ENCODE data around the gene GATAD1. TPM values are rescaled to one million over a fixed set of nuclear protein-coding genes. Genes with fewer than 3 reads are reported as not detected.

GATAD1 gene
- total and polyA plus RNA-seq, 2 experiments from 2014 or later, result 15.4 to 30.8 TPM

- Mint-ChIP-seq H3K27me3 (ENCODE audit: insufficient read depth, low read depth, poor library complexity) (peaks cover 3% of the 10 kb centered on the region), H3K9me3 (no peaks in the 10 kb centered on the region), H3K36me3 (ENCODE audit: low read depth) (no peaks in the 10 kb centered on the region), H3K27ac (no peak overlapping the region), H3K4me3 (no peak overlapping the region), H3K4me1 (peaks cover 2% of the 10 kb centered on the region; the same call in 1 of the 3 replicates)
- Histone ChIP-seq H3K27ac (ENCODE audit: low read depth) (no peak overlapping the region), H3K9me2 (ENCODE audit: insufficient read depth) (no peaks in the 10 kb centered on the region), H3K4me1 (ENCODE audit: insufficient read depth) (0 out of 2 replicates have a peak, but pooled peaks cover 6% of the 10 kb centered on the region), H3F3A (replicated peaks; ENCODE audit: low read depth) (no peaks in the 10 kb centered on the region), H3K79me2 (replicated peaks; ENCODE audit: insufficient read depth) (no peaks in the 10 kb centered on the region), H3K4me3 (no peak overlapping the region), H3K27me3 (ENCODE audit: insufficient read depth) (no peaks in the 10 kb centered on the region), H3K4me2 (no peak overlapping the region), H3K36me3 (ENCODE audit: insufficient read depth) (no peaks in the 10 kb centered on the region), H2AFZ (peak overlapping the region; percentile 57; the same call in 1 of the 2 replicates), H4K20me1 (replicated peaks; ENCODE audit: insufficient read depth) (no peaks in the 10 kb centered on the region)
- TF ChIP-seq CTCF (conservative IDR thresholded peaks at IDR 0.05; ENCODE audit: low read depth in 2 of 2) (peak; percentile 46 to 87), CREB1 (CRISPR knock-in tag; IDR thresholded peaks at IDR 0.05; ENCODE audit: low read depth) (no peak)
- ATAC-seq, result peak; percentile 76
- peak; percentile 66 for DNase-seq (ENCODE audit: low spot score)
Observed at GRCh38 chr7:92417913-92418312, 29.4 kb upstream of the GATAD1 start.

- no peak overlapping the region for H3K4me3 ChIP-seq
- ATAC-seq, result no peak
- H3K4me2 ChIP-seq, result no peak overlapping the region
- H3K36me3 ChIP-seq (ENCODE audit: insufficient read depth), result no peaks in the 10 kb centered on the region
- Mint-ChIP-seq H3K4me1 (peaks cover 16% of the 10 kb centered on the region), H3K27ac (no peak overlapping the region), H3K4me3 (no peak overlapping the region), H3K9me3 (no peaks in the 10 kb centered on the region), H3K27me3 (ENCODE audit: insufficient read depth, low read depth, poor library complexity) (peaks cover 9% of the 10 kb centered on the region), H3K36me3 (ENCODE audit: low read depth) (no peaks in the 10 kb centered on the region)
- H3K79me2 ChIP-seq (replicated peaks; ENCODE audit: insufficient read depth), result no peaks in the 10 kb centered on the region
- H2AFZ ChIP-seq, result peak overlapping the region; percentile 72
- H3K27me3 ChIP-seq (ENCODE audit: insufficient read depth), result no peaks in the 10 kb centered on the region
- peaks cover 6% of the 10 kb centered on the region for H3K4me1 ChIP-seq (ENCODE audit: insufficient read depth)
- no peak for DNase-seq (ENCODE audit: low spot score)
- no peak overlapping the region for H3K27ac ChIP-seq (ENCODE audit: low read depth)
- no peaks in the 10 kb centered on the region for H3K9me2 ChIP-seq (ENCODE audit: insufficient read depth)
- no peaks in the 10 kb centered on the region for H4K20me1 ChIP-seq (replicated peaks; ENCODE audit: insufficient read depth)
- H3F3A ChIP-seq (replicated peaks; ENCODE audit: low read depth), result no peaks in the 10 kb centered on the region
- TF ChIP-seq CREB1 (CRISPR knock-in tag; IDR thresholded peaks at IDR 0.05; ENCODE audit: low read depth) (no peak), EZH2 (IDR thresholded peaks at IDR 0.05; ENCODE audit: low read depth, unreplicated experiment) (no peak), JUNB (IDR thresholded peaks at IDR 0.05; ENCODE audit: unreplicated experiment) (no peak), ZNF114 (CRISPR knock-in tag; IDR thresholded peaks at IDR 0.05) (no peak), NANOG (IDR thresholded peaks at IDR 0.05; ENCODE audit: borderline replicate concordance) (no peak), REST (IDR thresholded peaks at IDR 0.05; ENCODE audit: unreplicated experiment) (no peak), ETS1 (IDR thresholded peaks at IDR 0.05) (no peak), ZNF331 (CRISPR knock-in tag; IDR thresholded peaks at IDR 0.05; ENCODE audit: low read depth) (no peak), EZH2phosphoT487 (IDR thresholded peaks at IDR 0.05; ENCODE audit: unreplicated experiment) (no peak), POLR2AphosphoS5 (IDR thresholded peaks at IDR 0.05; ENCODE audit: low read depth) (no peak), STAT1 (IDR thresholded peaks at IDR 0.05; ENCODE audit: unreplicated experiment) (no peak), CTCF (conservative IDR thresholded peaks at IDR 0.05; ENCODE audit: low read depth in 2 of 2) (no peak)
Observed at GRCh38 chr7:92421676-92422435, 25.4 kb upstream of the GATAD1 start.

Data from GM23338 (cell line).